MM.1S (cell line): ENCODE measurements around the gene TRIM32.
A peak's percentile ranks its signal among the peaks of the same experiment; 100 is the strongest.

ENCODE experiments used
- DNase-seq: peaks from one replicate; pipeline ENCODE4 v3.0.0-alpha.2; 2015
- H2AFZ ChIP-seq: fragments of 300-600 bp; sonication (generic); 2 replicates; pipeline ENCODE4 v1.6.0; 2016; ENCODE audit warnings: antibody characterized with exemption, low read length
- H3F3A ChIP-seq: fragments of 300-600 bp; sonication (generic); 2 replicates; pipeline ENCODE4 v1.6.1; 2016; ENCODE audit warnings: mild to moderate bottlenecking, antibody characterized with exemption, low read length, moderate library complexity, mixed read lengths; ENCODE audit not compliant: insufficient read depth
- H3K27ac ChIP-seq: fragments of 300-600 bp; sonication (generic); 2 replicates; pipeline ENCODE4 v1.5.1; 2016; ENCODE audit warnings: mild to moderate bottlenecking, low read length
- H3K27me3 ChIP-seq: fragments of 300-600 bp; sonication (generic); replicated peaks from 2 replicates; pipeline ENCODE4 v1.6.0; 2016; ENCODE audit warnings: low read length; ENCODE audit not compliant: insufficient read depth
- H3K36me3 ChIP-seq: fragments of 300-600 bp; sonication (generic); replicated peaks from 2 replicates; pipeline ENCODE4 v1.6.1; 2016; ENCODE audit warnings: mild to moderate bottlenecking, low read length, mixed read lengths; ENCODE audit not compliant: insufficient read depth
- H3K4me1 ChIP-seq: fragments of 300-600 bp; sonication (generic); 2 replicates; pipeline ENCODE4 v1.6.1; 2016; ENCODE audit warnings: low read length, mixed read lengths
- H3K4me2 ChIP-seq: fragments of 300-600 bp; sonication (generic); 2 replicates; pipeline ENCODE4 v1.6.0; 2016; ENCODE audit warnings: low read depth, low read length
- H3K4me3 ChIP-seq: fragments of 300-600 bp; sonication (generic); 2 replicates; pipeline ENCODE4 v1.5.1; 2016; ENCODE audit warnings: low read length, mixed read lengths
- H3K79me2 ChIP-seq: fragments of 300-600 bp; sonication (generic); 2 replicates; pipeline ENCODE4 v1.6.1; 2016; ENCODE audit warnings: mixed run types, low read length, mixed read lengths
- H3K9ac ChIP-seq: fragments of 300-600 bp; sonication (generic); 2 replicates; pipeline ENCODE4 v1.6.1; 2016; ENCODE audit warnings: low read length, mixed read lengths
- H3K9me2 ChIP-seq: fragments of 300-600 bp; sonication (generic); replicated peaks from 2 replicates; pipeline ENCODE4 v1.6.1; 2016; ENCODE audit warnings: mild to moderate bottlenecking, low read length, mixed read lengths; ENCODE audit not compliant: insufficient read depth
- H3K9me3 ChIP-seq: fragments of 300-600 bp; sonication (generic); replicated peaks from 2 replicates; pipeline ENCODE4 v1.6.1; 2016; ENCODE audit warnings: mild to moderate bottlenecking, low read length, mixed read lengths; ENCODE audit not compliant: insufficient read depth
- H4K20me1 ChIP-seq: fragments of 300-600 bp; sonication (generic); 2 replicates; pipeline ENCODE4 v1.6.1; 2016; ENCODE audit warnings: mild to moderate bottlenecking, low read length, moderate library complexity, mixed read lengths; ENCODE audit not compliant: insufficient read depth
- CTCF ChIP-seq: fragments of 300-600 bp; sonication (generic); IDR thresholded peaks from 2 replicates; pipeline ENCODE4 v1.5.1; 2016; ENCODE audit warnings: antibody characterized with exemption, low read length, mixed read lengths
- EZH2 ChIP-seq: fragments of 300-600 bp; sonication (generic); optimal IDR thresholded peaks from 2 replicates; pipeline ENCODE3; 2017; ENCODE audit warnings: low read depth, mild to moderate bottlenecking, antibody characterized with exemption, low read length, mixed read lengths
- EZH2phosphoT487 ChIP-seq: fragments of 300-600 bp; sonication (generic); IDR thresholded peaks from 2 replicates; pipeline ENCODE4 v1.6.1; 2018; ENCODE audit warnings: antibody characterized with exemption, low read length

The TRIM32 gene

GRCh38 chr9:116686693-116687073 lies 422 bp upstream of the TRIM32 start:
- no peak for TF ChIP-seq CTCF
- TF ChIP-seq EZH2phosphoT487 = no peak
- H3K36me3 ChIP-seq = no peaks in the 10 kb centered on the region
- peak overlapping the region; percentile 79 for H3K4me2 ChIP-seq
- H3K79me2 ChIP-seq = peaks cover 21% of the 10 kb centered on the region
- peak overlapping the region; percentile 91 for H3K4me3 ChIP-seq
- H3K9me2 ChIP-seq = no peaks in the 10 kb centered on the region
- peak overlapping the region; percentile 84 for H2AFZ ChIP-seq
- H3K27ac ChIP-seq = no peak overlapping the region
- no peaks in the 10 kb centered on the region for H4K20me1 ChIP-seq
- no peaks in the 10 kb centered on the region for H3K27me3 ChIP-seq
- no peak for DNase-seq
- H3F3A ChIP-seq = no peaks in the 10 kb centered on the region
- peak overlapping the region; percentile 51; the same call in 1 of the 2 replicates for H3K9ac ChIP-seq
- peaks cover 5% of the 10 kb centered on the region for H3K4me1 ChIP-seq
- H3K9me3 ChIP-seq = no peaks in the 10 kb centered on the region

GRCh38 chr9:116687754-116688135 lies 640 bp downstream of the TRIM32 start:
- no peak for DNase-seq
- H3K4me1 ChIP-seq = peaks cover 5% of the 10 kb centered on the region
- no peaks in the 10 kb centered on the region for H3F3A ChIP-seq
- no peaks in the 10 kb centered on the region for H3K27me3 ChIP-seq
- H3K9me2 ChIP-seq = no peaks in the 10 kb centered on the region
- no peaks in the 10 kb centered on the region for H3K9me3 ChIP-seq
- peak overlapping the region; percentile 84 for H2AFZ ChIP-seq
- peaks cover 25% of the 10 kb centered on the region for H3K79me2 ChIP-seq
- no peaks in the 10 kb centered on the region for H3K36me3 ChIP-seq
- H3K9ac ChIP-seq = peak overlapping the region; percentile 51; the same call in 1 of the 2 replicates
- H3K4me2 ChIP-seq = peak overlapping the region; percentile 94
- no peaks in the 10 kb centered on the region for H4K20me1 ChIP-seq
- peak overlapping the region; percentile 91 for H3K4me3 ChIP-seq
- no peak for TF ChIP-seq CTCF
- no peak for TF ChIP-seq EZH2
- TF ChIP-seq EZH2phosphoT487 = no peak
- H3K27ac ChIP-seq = no peak overlapping the region

- Histone ChIP-seq H3K79me2 (peaks cover 37% of the 10 kb centered on the region), H3K9me3 (no peaks in the 10 kb centered on the region), H3K36me3 (no peaks in the 10 kb centered on the region), H2AFZ (no peak overlapping the region), H3K4me3 (no peak overlapping the region), H3K27me3 (no peaks in the 10 kb centered on the region), H4K20me1 (no peaks in the 10 kb centered on the region), H3K4me1 (peaks cover 5% of the 10 kb centered on the region), H3K4me2 (no peak overlapping the region), H3K9me2 (no peaks in the 10 kb centered on the region), H3F3A (no peaks in the 10 kb centered on the region), H3K9ac (no peak overlapping the region), H3K27ac (no peak overlapping the region)
- no peak for DNase-seq
- TF ChIP-seq EZH2 (no peak), CTCF (no peak), EZH2phosphoT487 (no peak)
Measured at GRCh38 chr9:116688806-116689485, 1.8 kb downstream of the TRIM32 start.
